ENCODE data around the gene FOSL2.

FOSL2 gene

GRCh38 chr2:28445448-28446258, 53.0 kb downstream of the FOSL2 start:
- H3K9ac ChIP-seq (ENCODE audit: low read length in 5 of 5): no peak overlapping the region
- H3K4me3 ChIP-seq (ENCODE audit: low read depth in 1 of 5, low read length in 5 of 5): no peak overlapping the region
- H3K27ac ChIP-seq (ENCODE audit: low read depth, low read length): no peak overlapping the region
- H3K36me3 ChIP-seq (ENCODE audit: control insufficient read depth in 5 of 5, insufficient read depth in 5 of 5, low read length in 5 of 5): no peaks in the 10 kb centered on the region
- peaks cover 0 to 3% (median 0%) of the 10 kb centered on the region in 5 donors for H3K27me3 ChIP-seq (ENCODE audit: control insufficient read depth in 5 of 5, insufficient read depth in 4 of 5, low read length in 5 of 5)
- H3K4me1 ChIP-seq (ENCODE audit: control insufficient read depth in 5 of 5, insufficient read depth in 5 of 5, low read length in 5 of 5): peaks cover 5 to 21% (median 15%) of the 10 kb centered on the region in 5 donors
- H3K9me3 ChIP-seq (ENCODE audit: control insufficient read depth in 5 of 5, low read length in 5 of 5): no peaks in the 10 kb centered on the region

GRCh38 chr2:28446531-28446930, 53.9 kb downstream of the FOSL2 start:
- Histone ChIP-seq H3K9me3 (ENCODE audit: control insufficient read depth in 5 of 5, low read length in 5 of 5) (no peaks in the 10 kb centered on the region), H3K27me3 (ENCODE audit: control insufficient read depth in 5 of 5, insufficient read depth in 4 of 5, low read length in 5 of 5) (peaks cover 0 to 3% (median 0%) of the 10 kb centered on the region in 5 donors), H3K4me3 (ENCODE audit: low read depth in 1 of 5, low read length in 5 of 5) (no peak overlapping the region), H3K36me3 (ENCODE audit: control insufficient read depth in 5 of 5, insufficient read depth in 5 of 5, low read length in 5 of 5) (no peaks in the 10 kb centered on the region), H3K4me1 (ENCODE audit: control insufficient read depth in 5 of 5, insufficient read depth in 5 of 5, low read length in 5 of 5) (peaks cover 5 to 21% (median 15%) of the 10 kb centered on the region in 5 donors), H3K9ac (ENCODE audit: low read length in 5 of 5) (no peak overlapping the region), H3K27ac (ENCODE audit: low read depth, low read length) (no peak overlapping the region)

GRCh38 chr2:28447086-28447485, 54.4 kb downstream of the FOSL2 start:
- H3K27me3 ChIP-seq (ENCODE audit: control insufficient read depth in 5 of 5, insufficient read depth in 4 of 5, low read length in 5 of 5): peaks cover 0 to 3% (median 0%) of the 10 kb centered on the region in 5 donors
- H3K27ac ChIP-seq (ENCODE audit: low read depth, low read length): no peak overlapping the region
- no peak overlapping the region for H3K4me3 ChIP-seq (ENCODE audit: low read depth in 1 of 5, low read length in 5 of 5)
- no peak overlapping the region for H3K9ac ChIP-seq (ENCODE audit: low read length in 5 of 5)
- H3K4me1 ChIP-seq (ENCODE audit: control insufficient read depth in 5 of 5, insufficient read depth in 5 of 5, low read length in 5 of 5): peaks cover 5 to 21% (median 15%) of the 10 kb centered on the region in 5 donors
- H3K9me3 ChIP-seq (ENCODE audit: control insufficient read depth in 5 of 5, low read length in 5 of 5): no peaks in the 10 kb centered on the region
- H3K36me3 ChIP-seq (ENCODE audit: control insufficient read depth in 5 of 5, insufficient read depth in 5 of 5, low read length in 5 of 5): no peaks in the 10 kb centered on the region

- Histone ChIP-seq H3K4me3 (ENCODE audit: low read depth in 1 of 5, low read length in 5 of 5) (peak overlapping the region in 1 of 5 donors; percentile 32), H3K9ac (ENCODE audit: low read length in 5 of 5) (peak overlapping the region in 2 of 5 donors; percentile 21 to 26), H3K4me1 (ENCODE audit: control insufficient read depth in 5 of 5, insufficient read depth in 5 of 5, low read length in 5 of 5) (peaks cover 5 to 21% (median 15%) of the 10 kb centered on the region in 5 donors), H3K27ac (ENCODE audit: low read depth, low read length) (peak overlapping the region; percentile 23), H3K27me3 (ENCODE audit: control insufficient read depth in 5 of 5, insufficient read depth in 4 of 5, low read length in 5 of 5) (peaks cover 0 to 3% (median 0%) of the 10 kb centered on the region in 5 donors), H3K9me3 (ENCODE audit: control insufficient read depth in 5 of 5, low read length in 5 of 5) (no peaks in the 10 kb centered on the region), H3K36me3 (ENCODE audit: control insufficient read depth in 5 of 5, insufficient read depth in 5 of 5, low read length in 5 of 5) (no peaks in the 10 kb centered on the region)
Measured at GRCh38 chr2:28447943-28448792, 55.5 kb downstream of the FOSL2 start.

- H3K9ac ChIP-seq (ENCODE audit: low read length in 5 of 5): peak overlapping the region in 1 of 5 donors; percentile 26
- H3K9me3 ChIP-seq (ENCODE audit: control insufficient read depth in 5 of 5, low read length in 5 of 5): no peaks in the 10 kb centered on the region
- H3K4me1 ChIP-seq (ENCODE audit: control insufficient read depth in 5 of 5, insufficient read depth in 5 of 5, low read length in 5 of 5): peaks cover 5 to 21% (median 15%) of the 10 kb centered on the region in 5 donors
- H3K4me3 ChIP-seq (ENCODE audit: low read depth in 1 of 5, low read length in 5 of 5): no peak overlapping the region
- peaks cover 0 to 3% (median 0%) of the 10 kb centered on the region in 5 donors for H3K27me3 ChIP-seq (ENCODE audit: control insufficient read depth in 5 of 5, insufficient read depth in 4 of 5, low read length in 5 of 5)
- peak overlapping the region; percentile 23 for H3K27ac ChIP-seq (ENCODE audit: low read depth, low read length)
- no peaks in the 10 kb centered on the region for H3K36me3 ChIP-seq (ENCODE audit: control insufficient read depth in 5 of 5, insufficient read depth in 5 of 5, low read length in 5 of 5)
Measured at GRCh38 chr2:28448793-28449100, 56.1 kb downstream of the FOSL2 start.

GRCh38 chr2:28449126-28449487, 56.4 kb downstream of the FOSL2 start:
- Histone ChIP-seq H3K4me1 (ENCODE audit: control insufficient read depth in 5 of 5, insufficient read depth in 5 of 5, low read length in 5 of 5) (peaks cover 5 to 21% (median 15%) of the 10 kb centered on the region in 5 donors), H3K9ac (ENCODE audit: low read length in 5 of 5) (no peak overlapping the region), H3K9me3 (ENCODE audit: control insufficient read depth in 5 of 5, low read length in 5 of 5) (no peaks in the 10 kb centered on the region), H3K27me3 (ENCODE audit: control insufficient read depth in 5 of 5, insufficient read depth in 4 of 5, low read length in 5 of 5) (peaks cover 0 to 3% (median 0%) of the 10 kb centered on the region in 5 donors), H3K4me3 (ENCODE audit: low read depth in 1 of 5, low read length in 5 of 5) (no peak overlapping the region), H3K36me3 (ENCODE audit: control insufficient read depth in 5 of 5, insufficient read depth in 5 of 5, low read length in 5 of 5) (no peaks in the 10 kb centered on the region), H3K27ac (ENCODE audit: low read depth, low read length) (no peak overlapping the region)

- H3K9ac ChIP-seq (ENCODE audit: low read length in 5 of 5): no peak overlapping the region
- peaks cover 5 to 21% (median 15%) of the 10 kb centered on the region in 5 donors for H3K4me1 ChIP-seq (ENCODE audit: control insufficient read depth in 5 of 5, insufficient read depth in 5 of 5, low read length in 5 of 5)
- H3K27ac ChIP-seq (ENCODE audit: low read depth, low read length): no peak overlapping the region
- no peaks in the 10 kb centered on the region for H3K9me3 ChIP-seq (ENCODE audit: control insufficient read depth in 5 of 5, low read length in 5 of 5)
- H3K4me3 ChIP-seq (ENCODE audit: low read depth in 1 of 5, low read length in 5 of 5): no peak overlapping the region
- H3K36me3 ChIP-seq (ENCODE audit: control insufficient read depth in 5 of 5, insufficient read depth in 5 of 5, low read length in 5 of 5): no peaks in the 10 kb centered on the region
- peaks cover 0 to 3% (median 0%) of the 10 kb centered on the region in 5 donors for H3K27me3 ChIP-seq (ENCODE audit: control insufficient read depth in 5 of 5, insufficient read depth in 4 of 5, low read length in 5 of 5)
Measured at GRCh38 chr2:28449488-28450395, 57.1 kb downstream of the FOSL2 start.

GRCh38 chr2:28450901-28451565, 58.4 kb downstream of the FOSL2 start:
- no peak overlapping the region for H3K4me3 ChIP-seq (ENCODE audit: low read depth in 1 of 5, low read length in 5 of 5)
- peaks cover 5 to 21% (median 15%) of the 10 kb centered on the region in 5 donors for H3K4me1 ChIP-seq (ENCODE audit: control insufficient read depth in 5 of 5, insufficient read depth in 5 of 5, low read length in 5 of 5)
- no peaks in the 10 kb centered on the region for H3K9me3 ChIP-seq (ENCODE audit: control insufficient read depth in 5 of 5, low read length in 5 of 5)
- no peaks in the 10 kb centered on the region for H3K36me3 ChIP-seq (ENCODE audit: control insufficient read depth in 5 of 5, insufficient read depth in 5 of 5, low read length in 5 of 5)
- no peak overlapping the region for H3K9ac ChIP-seq (ENCODE audit: low read length in 5 of 5)
- peaks cover 0 to 3% (median 0%) of the 10 kb centered on the region in 5 donors for H3K27me3 ChIP-seq (ENCODE audit: control insufficient read depth in 5 of 5, insufficient read depth in 4 of 5, low read length in 5 of 5)
- no peak overlapping the region for H3K27ac ChIP-seq (ENCODE audit: low read depth, low read length)

All from subcutaneous abdominal adipose tissue (tissue), 5 donors.